Activated T-helper 1 cell treated with anti-CD3 and anti-CD28 coated beads, Interleukin-12 subunit alpha, Interleukin-12 subunit beta, Interleukin-2, Interleukin-4 antibody, amounts not matched to agents 30 ng/mL and 10 ng/mL and 1 ng/mL, durations not matched to agents 14 hours and 24 hours and 36 hours (primary cell): ENCODE data around the gene KCNJ18. TPM values are rescaled to one million over a fixed set of nuclear protein-coding genes. Genes with fewer than 3 reads are reported as not detected.
"Not testable (repeated sequence)": the region's sequence is repeated elsewhere in the genome, so short reads cannot be mapped to it uniquely, and the experiment has no call there.

Experiments
- DNase-seq: peaks from one replicate; pipeline ENCODE4 v3.0.0; 2021; ENCODE audit warnings: low spot score
- H3K27ac Mint-ChIP-seq: one replicate; pipeline ENCODE4 v1.8.0; 2021; ENCODE audit warnings: mild to moderate bottlenecking, mixed read lengths
- H3K27me3 Mint-ChIP-seq: one replicate; pipeline ENCODE4 v1.8.0; 2022; ENCODE audit warnings: mild to moderate bottlenecking, moderate library complexity, mixed read lengths; ENCODE audit not compliant: insufficient read depth
- H3K36me3 Mint-ChIP-seq: one replicate; pipeline ENCODE4 v1.8.0; 2021; ENCODE audit warnings: low read depth, mixed read lengths
- H3K4me1 Mint-ChIP-seq: one replicate; pipeline ENCODE4 v1.8.0; 2021; ENCODE audit warnings: low read depth, mixed read lengths
- H3K4me3 Mint-ChIP-seq: one replicate; pipeline ENCODE4 v1.8.0; 2021; ENCODE audit warnings: mild to moderate bottlenecking, moderate library complexity, mixed read lengths
- H3K9me3 Mint-ChIP-seq: one replicate; pipeline ENCODE4 v1.8.0; 2021; ENCODE audit warnings: mixed read lengths
- intact Hi-C: fragments of 100-400 bp; cut with micrococcal nuclease; formaldehyde crosslinking; loops from one replicate; pipeline ENCODE4 v1.15.1; 2024
- total RNA-seq: library from RNA; stranded (reverse); gene quantifications from 2 replicates; pipeline ENCODE4 v1.2.3, GENCODE V29; 2022

Gene KCNJ18
- total RNA-seq, 1 donor from 2014 or later, result not detected

DNA sequence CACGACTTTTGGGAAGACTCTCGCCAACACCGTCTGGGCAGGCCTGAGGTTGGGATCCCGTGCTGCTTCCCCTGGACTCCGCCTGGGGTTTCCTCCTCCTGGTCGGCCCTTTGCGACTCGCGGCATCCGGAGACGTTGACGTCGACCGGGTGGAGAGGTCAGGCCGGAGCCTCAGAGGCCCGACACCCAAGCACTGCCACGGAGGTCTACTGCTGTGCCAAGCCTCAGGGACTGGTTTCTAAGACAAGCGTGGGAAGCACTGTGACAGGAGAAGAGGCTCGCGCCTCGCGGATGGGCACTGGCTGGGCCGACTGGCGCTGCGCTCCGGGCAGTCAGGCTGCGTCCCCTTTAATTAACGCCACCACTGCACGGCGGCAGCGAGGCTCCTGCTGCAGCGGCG lies 7.9 kb upstream of the KCNJ18 start:
- H3K4me3 Mint-ChIP-seq, H3K27me3 Mint-ChIP-seq, DNase-seq, H3K4me1 Mint-ChIP-seq, H3K9me3 Mint-ChIP-seq, H3K36me3 Mint-ChIP-seq, intact Hi-C loops, H3K27ac Mint-ChIP-seq: not testable (repeated sequence)

DNA sequence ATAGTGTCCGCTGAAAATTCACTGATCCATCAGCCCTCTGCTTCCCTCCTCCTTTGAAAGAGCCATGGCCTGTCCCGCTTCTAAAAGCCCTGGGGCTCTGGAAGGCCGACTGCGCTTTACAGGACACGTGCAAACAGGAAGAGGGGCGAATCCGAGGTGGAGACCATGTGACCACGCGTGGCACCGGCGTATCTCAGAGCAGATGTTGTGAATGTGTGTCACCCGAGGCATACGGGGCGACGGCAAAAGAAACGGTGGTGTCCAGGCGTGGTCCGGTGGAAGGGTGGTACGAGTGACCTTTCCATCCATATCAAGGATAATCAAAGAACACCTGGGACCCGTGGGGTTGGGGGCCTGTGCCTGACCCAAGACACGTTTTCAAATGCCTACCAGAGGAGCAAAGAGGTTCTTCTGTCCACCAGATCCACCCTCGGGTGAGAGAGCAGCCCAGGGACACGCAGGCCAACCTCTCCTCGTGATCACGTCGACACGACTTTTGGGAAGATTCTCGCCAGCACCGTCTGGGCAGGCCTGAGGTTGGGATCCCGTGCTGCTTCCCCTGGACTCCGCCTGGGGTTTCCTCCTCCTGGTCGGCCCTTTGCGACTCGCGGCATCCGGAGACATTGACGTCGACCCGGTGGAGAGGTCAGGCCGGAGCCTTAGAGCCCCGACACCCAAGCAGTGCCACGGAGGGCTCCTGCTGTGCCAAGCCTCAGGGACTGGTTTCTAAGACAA lies 7.1 kb upstream of the KCNJ18 start:
- H3K9me3 Mint-ChIP-seq, H3K4me1 Mint-ChIP-seq, H3K27ac Mint-ChIP-seq, H3K27me3 Mint-ChIP-seq, DNase-seq, H3K36me3 Mint-ChIP-seq, H3K4me3 Mint-ChIP-seq, intact Hi-C loops: not testable (repeated sequence)

- intact Hi-C loops, result no loop called here
Observed at GRCh38 chr17:21686165-21687015, 5.9 kb upstream of the KCNJ18 start.

DNA sequence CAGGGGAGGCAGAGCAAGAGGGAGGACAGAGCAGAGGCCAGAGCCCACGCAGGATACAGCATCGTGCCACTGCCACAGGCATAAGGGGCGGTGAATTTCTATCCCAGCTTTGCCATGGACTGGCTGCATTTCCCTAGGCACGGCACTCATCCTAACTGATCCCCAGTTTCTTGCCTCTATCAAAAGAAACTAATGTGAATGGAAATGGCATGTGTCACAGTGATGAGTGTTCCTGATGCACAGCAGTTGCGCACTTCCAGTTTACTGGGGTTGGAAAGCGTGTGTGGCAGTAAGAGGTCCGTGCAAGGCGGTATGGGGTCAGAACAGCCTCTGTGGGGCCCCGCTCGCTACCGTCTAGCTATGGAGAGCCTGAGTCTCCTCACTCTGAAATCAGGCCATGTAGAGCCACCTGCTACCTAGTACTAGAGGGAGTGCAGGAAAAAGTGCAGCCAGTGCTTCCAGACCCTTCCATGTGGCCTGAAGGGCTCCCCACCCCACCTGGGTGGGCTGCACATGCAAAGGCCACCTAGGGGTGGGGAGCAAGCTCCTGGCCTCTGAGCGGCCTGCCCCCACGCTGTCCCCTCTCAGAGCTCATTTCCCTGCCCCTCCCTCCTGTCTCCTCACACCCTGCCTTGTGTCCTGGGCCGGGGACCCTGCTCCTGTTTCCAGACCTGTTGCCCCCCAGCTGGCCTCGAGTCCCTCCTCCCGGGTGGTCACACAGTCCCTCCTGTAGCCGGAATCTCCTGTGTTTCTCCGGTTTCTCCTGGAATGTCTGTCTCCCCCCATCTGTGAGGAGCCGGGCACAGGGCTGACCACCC lies 5.0 kb upstream of the KCNJ18 start:
- H3K9me3 Mint-ChIP-seq, result peaks cover 9% of the 10 kb centered on the region
- DNase-seq, result no peak
- H3K36me3 Mint-ChIP-seq, result no peaks in the 10 kb centered on the region
- H3K4me1 Mint-ChIP-seq, result no peaks in the 10 kb centered on the region
- H3K27me3 Mint-ChIP-seq, result no peaks in the 10 kb centered on the region
- intact Hi-C loops, result no loop called here
- no peak overlapping the region for H3K4me3 Mint-ChIP-seq
- no peak overlapping the region for H3K27ac Mint-ChIP-seq

More at GRCh38 chr17:21686165-21687015, 5.9 kb upstream of the KCNJ18 start:
- no peaks in the 10 kb centered on the region for H3K36me3 Mint-ChIP-seq
- no peak for DNase-seq
- no peaks in the 10 kb centered on the region for H3K4me1 Mint-ChIP-seq
- H3K4me3 Mint-ChIP-seq, result no peak overlapping the region
- H3K27ac Mint-ChIP-seq, result no peak overlapping the region
- H3K27me3 Mint-ChIP-seq, result no peaks in the 10 kb centered on the region
- H3K9me3 Mint-ChIP-seq, result peaks cover 9% of the 10 kb centered on the region

DNA sequence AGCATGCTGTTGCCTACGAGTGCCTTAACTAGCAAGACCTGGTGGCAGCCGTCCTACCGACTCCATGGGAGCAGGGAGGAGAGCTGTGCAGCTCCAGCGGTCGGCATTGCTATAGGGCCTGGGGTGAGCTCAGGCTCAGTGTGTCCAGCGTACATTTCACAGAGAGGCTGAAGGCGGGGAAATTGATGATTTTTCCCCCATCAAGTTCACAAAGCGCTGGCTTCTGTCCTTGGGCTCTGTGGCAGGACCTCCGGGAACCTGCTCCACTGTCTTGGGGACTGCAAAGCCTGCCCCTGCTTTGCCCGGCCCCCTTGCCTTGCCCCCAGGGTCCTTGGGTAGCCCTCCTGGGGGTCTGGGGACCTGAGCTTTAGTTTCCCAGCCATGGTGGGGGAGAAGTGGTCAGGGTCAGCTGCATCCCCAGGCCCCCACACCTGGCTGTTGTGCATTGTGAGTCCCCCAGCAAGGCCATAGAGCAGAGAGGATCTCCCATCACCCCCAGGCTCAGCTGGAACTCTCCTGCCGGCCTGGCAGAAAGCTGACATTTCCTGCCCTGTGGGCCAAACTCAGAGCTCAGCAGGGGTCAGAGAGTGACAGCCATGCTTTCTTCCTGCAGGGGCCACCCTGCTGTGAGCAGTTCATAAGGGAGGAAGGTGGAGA lies 3.9 kb upstream of the KCNJ18 start:
- Mint-ChIP-seq H3K9me3 (peaks cover 9% of the 10 kb centered on the region), H3K36me3 (no peaks in the 10 kb centered on the region), H3K4me1 (no peaks in the 10 kb centered on the region), H3K27ac (no peak overlapping the region), H3K27me3 (no peaks in the 10 kb centered on the region), H3K4me3 (no peak overlapping the region)
- intact Hi-C loops, result no loop called here
- no peak for DNase-seq

DNA sequence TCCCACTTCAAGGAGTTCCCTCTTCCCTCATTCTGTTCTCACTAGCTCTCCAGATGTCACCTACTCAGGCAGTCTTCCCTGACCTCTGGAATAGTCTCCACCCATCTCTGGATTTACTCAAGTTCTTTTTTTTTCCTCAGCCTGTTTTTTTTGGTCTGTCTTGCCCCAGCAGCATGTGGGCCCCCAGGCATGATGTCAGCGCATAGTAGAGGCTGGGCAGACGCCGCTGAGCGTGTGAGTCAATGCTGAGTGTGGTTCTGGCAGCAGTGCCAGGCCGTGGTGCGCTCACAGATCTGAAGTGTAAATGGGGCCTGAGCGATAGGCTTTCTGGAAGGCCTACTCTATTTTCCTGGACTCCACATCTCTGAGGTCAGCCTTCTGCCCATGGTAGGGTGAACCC lies 2.7 kb upstream of the KCNJ18 start:
- no peak overlapping the region for H3K27ac Mint-ChIP-seq
- intact Hi-C loops, result no loop called here
- no peaks in the 10 kb centered on the region for H3K27me3 Mint-ChIP-seq
- H3K4me1 Mint-ChIP-seq, result no peaks in the 10 kb centered on the region
- no peak overlapping the region for H3K4me3 Mint-ChIP-seq
- H3K36me3 Mint-ChIP-seq, result no peaks in the 10 kb centered on the region
- no peak for DNase-seq
- peaks cover 9% of the 10 kb centered on the region for H3K9me3 Mint-ChIP-seq

GRCh38 chr17:21690811-21691210 lies 1.5 kb upstream of the KCNJ18 start:
- H3K27ac Mint-ChIP-seq, intact Hi-C loops, H3K4me3 Mint-ChIP-seq, H3K4me1 Mint-ChIP-seq, H3K27me3 Mint-ChIP-seq, H3K36me3 Mint-ChIP-seq, H3K9me3 Mint-ChIP-seq, DNase-seq: not testable (repeated sequence)

DNA sequence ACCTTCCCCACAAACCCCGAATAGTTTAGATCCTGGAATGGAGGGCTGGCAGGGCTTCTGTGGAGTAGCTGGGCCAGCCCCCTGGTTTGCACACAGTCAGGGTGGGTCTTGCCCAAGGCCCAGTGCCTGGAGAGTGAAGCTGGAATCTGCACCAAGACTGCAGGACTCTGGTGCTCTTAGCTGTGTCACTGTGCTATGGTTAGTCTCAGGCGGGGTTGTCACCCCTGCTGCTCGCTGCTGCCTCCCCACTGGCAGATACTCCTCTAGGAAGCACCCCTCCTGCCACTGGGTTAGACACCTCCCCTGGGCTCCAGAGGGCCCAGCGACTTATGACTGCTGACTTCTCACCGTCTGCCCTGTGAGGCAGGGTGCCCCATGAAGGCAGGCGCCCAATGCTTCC lies 842 bp upstream of the KCNJ18 start:
- H3K36me3 Mint-ChIP-seq, H3K4me3 Mint-ChIP-seq, H3K27ac Mint-ChIP-seq, intact Hi-C loops, H3K4me1 Mint-ChIP-seq, H3K27me3 Mint-ChIP-seq, H3K9me3 Mint-ChIP-seq, DNase-seq: not testable (repeated sequence)

DNA sequence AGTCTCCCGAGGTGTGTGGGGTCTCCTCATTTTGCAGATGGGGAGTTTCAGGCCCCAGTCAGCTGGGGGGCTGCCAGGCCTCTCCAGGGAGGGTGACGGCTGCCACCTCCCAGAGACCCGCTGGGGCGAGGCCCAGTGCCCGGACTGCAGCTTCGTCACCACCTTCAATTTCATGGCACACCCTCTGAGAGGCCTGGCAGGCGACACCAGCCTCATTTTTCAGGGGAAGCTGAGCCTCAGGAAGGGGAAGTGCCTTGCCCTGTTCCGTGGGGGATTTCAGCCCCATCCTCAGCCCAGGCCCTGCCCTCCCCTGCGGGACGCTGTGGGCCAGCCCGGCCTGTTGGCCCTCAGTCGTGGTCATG lies 362 bp downstream of the KCNJ18 start:
- DNase-seq, H3K27me3 Mint-ChIP-seq, H3K9me3 Mint-ChIP-seq, intact Hi-C loops, H3K4me1 Mint-ChIP-seq, H3K4me3 Mint-ChIP-seq, H3K36me3 Mint-ChIP-seq, H3K27ac Mint-ChIP-seq: not testable (repeated sequence)

DNA sequence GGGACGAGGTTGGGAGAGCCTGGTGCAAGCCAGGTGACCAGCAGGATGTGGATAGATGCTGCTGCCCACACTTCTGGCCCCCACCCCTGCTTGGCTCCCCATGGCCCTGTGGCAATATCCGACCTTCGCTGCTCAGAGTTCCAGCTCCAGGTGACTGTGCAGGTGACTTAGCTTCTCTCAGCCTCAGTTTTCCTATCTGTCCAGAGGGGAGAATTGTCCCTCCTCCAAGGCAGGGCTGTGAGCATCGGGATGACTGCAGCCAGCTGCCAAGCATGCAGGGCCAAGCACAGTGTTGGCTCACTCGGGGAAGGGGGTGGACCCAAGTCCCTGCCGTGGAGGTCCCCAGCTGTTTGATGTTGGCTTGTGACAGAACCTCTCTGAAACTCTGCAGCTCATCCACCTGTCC lies 1.1 kb downstream of the KCNJ18 start:
- not testable (repeated sequence) for H3K9me3 Mint-ChIP-seq, H3K4me1 Mint-ChIP-seq

DNA sequence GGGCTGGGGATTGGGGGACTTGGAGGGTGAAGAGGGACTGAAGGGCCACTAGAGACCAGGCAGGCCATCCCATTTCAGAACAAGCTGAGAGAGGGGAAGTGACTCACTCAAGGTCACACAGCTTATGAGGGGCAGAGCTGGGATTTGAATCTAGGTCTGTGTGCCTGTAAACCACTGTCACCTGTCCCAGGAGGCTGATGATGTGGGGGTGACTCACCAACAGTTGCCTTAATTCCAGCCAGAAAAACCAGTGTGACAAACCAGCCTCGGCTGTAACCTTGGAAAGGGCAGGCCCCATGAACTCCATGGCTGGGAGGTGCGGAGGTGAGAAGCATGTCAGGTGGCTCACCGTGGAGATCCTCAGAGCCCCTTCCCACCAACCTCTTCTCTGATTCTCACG lies 1.6 kb downstream of the KCNJ18 start:
- H3K27me3 Mint-ChIP-seq, H3K36me3 Mint-ChIP-seq, H3K27ac Mint-ChIP-seq, H3K9me3 Mint-ChIP-seq, intact Hi-C loops, H3K4me3 Mint-ChIP-seq, DNase-seq, H3K4me1 Mint-ChIP-seq: not testable (repeated sequence)

More for the DNA sequence above, 1.1 kb downstream of the KCNJ18 start:
- H3K27me3 Mint-ChIP-seq, H3K36me3 Mint-ChIP-seq, intact Hi-C loops, H3K4me3 Mint-ChIP-seq, DNase-seq, H3K27ac Mint-ChIP-seq: not testable (repeated sequence)

DNA sequence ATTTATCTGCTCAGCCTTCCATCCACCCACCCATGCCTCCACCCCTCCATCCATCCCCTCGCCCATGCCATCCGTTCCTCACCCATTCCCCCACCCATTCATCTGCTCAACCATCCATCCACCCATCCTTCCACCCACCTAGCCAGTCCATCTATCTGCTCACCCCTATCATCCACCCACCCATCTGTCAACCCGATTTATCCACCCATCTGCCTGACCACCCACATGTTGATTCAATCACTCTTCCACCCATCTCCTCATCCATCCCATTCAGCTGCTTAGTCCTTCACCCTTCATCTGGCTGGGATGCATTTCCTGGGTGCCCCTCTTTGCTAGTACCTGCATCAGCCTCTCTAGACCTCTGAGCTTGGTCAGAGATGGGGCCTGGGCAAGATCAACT lies 3.9 kb downstream of the KCNJ18 start:
- H3K9me3 Mint-ChIP-seq, result not testable (repeated sequence)

More for the DNA sequence above, 3.9 kb downstream of the KCNJ18 start:
- H3K4me1 Mint-ChIP-seq, H3K4me3 Mint-ChIP-seq, H3K27me3 Mint-ChIP-seq, H3K36me3 Mint-ChIP-seq, H3K27ac Mint-ChIP-seq, intact Hi-C loops, DNase-seq: not testable (repeated sequence)
